Muscle of leg (tissue), 11 donors: ENCODE measurements around the gene PCSK6. TPM values are rescaled to one million over a fixed set of nuclear protein-coding genes. Genes with fewer than 3 reads are reported as not detected.

Source experiments
- DNase-seq: peaks from one replicate; pipeline ENCODE4 v3.0.0; 2013
- H3K27ac ChIP-seq: one replicate; pipeline ENCODE4 v1.5.1; 2013; ENCODE audit warnings: mild to moderate bottlenecking, low read length, control low read depth
- H3K27me3 ChIP-seq: one replicate; pipeline ENCODE4 v1.6.1; 2013; ENCODE audit warnings: low read length; ENCODE audit not compliant: control insufficient read depth, insufficient read depth
- H3K36me3 ChIP-seq: one replicate; pipeline ENCODE4 v1.6.1; 2013; ENCODE audit warnings: low read length; ENCODE audit not compliant: control insufficient read depth, insufficient read depth
- H3K4me1 ChIP-seq: one replicate; pipeline ENCODE4 v1.6.1; 2013; ENCODE audit warnings: low read length; ENCODE audit not compliant: control insufficient read depth, insufficient read depth
- H3K4me3 ChIP-seq: one replicate; pipeline ENCODE4 v1.5.1; 2013; ENCODE audit warnings: low read length, control low read depth
- H3K9me3 ChIP-seq: replicated peaks from 2 replicates; pipeline ENCODE4 v1.6.1; 2013; ENCODE audit warnings: low read depth, low read length; ENCODE audit not compliant: control insufficient read depth
- WGBS: methylation state at CpG from one replicate; pipeline ENCODE4 v1.1.5; 2013; ENCODE audit warnings: missing lambda C conversion rate; ENCODE audit not compliant: insufficient coverage; 5-methylcytosine and 5-hydroxymethylcytosine counted together
- polyA plus RNA-seq, 8 donors: library from polyadenylated mRNA; unstranded; fragments of 120-200 nt; gene quantifications; one replicate each; pipeline versions ENCODE4 v1.2.1 to v1.2.3, GENCODE V29; 2013; ENCODE audit warnings: inconsistent platforms in 1 of 8, low replicate concordance in 1 of 8; ENCODE audit not compliant: insufficient read length in 8 of 8, insufficient read depth in 1 of 8
- total RNA-seq: library from RNA; stranded (reverse); fragments of 120-200 nt; gene quantifications from one replicate; pipeline ENCODE4 v1.2.4, GENCODE V29; 2013

PCSK6 gene
- total and polyA plus RNA-seq, 9 donors: 6.2 to 14.1 (median 9.5) TPM

DNA sequence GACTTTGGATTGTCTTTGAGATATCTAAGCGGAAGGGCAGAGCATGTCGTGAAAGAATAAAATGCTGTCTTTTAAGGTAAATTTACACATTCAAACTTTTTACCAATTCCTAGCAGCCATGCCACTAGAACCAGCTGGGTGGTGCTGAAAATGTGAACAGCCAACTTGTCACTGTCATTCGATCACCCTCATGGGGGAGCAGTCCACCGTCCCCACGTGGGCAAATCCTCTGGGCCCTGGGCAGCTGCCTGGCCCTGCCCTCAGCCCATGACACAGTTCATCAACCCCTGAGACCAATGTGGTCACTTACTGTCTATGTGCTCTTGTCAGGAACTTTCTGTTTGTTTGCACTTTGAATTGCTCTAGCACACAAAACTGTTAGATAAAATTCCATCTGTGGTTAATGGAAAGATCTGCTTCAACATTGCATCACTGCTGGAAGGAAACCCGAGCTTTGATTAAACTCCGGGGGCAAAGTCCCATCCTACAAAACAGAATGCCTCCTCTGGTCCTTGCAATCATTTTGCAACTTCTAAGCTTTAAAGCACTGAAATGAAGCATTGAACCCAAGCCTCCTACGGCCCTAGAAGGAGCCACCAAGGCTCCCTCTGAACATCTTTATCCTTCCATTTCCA is 50.1 kb downstream of the PCSK6 start:
- H3K27ac ChIP-seq: peak overlapping the region; percentile 33
- peak; percentile 80 for DNase-seq

DNA sequence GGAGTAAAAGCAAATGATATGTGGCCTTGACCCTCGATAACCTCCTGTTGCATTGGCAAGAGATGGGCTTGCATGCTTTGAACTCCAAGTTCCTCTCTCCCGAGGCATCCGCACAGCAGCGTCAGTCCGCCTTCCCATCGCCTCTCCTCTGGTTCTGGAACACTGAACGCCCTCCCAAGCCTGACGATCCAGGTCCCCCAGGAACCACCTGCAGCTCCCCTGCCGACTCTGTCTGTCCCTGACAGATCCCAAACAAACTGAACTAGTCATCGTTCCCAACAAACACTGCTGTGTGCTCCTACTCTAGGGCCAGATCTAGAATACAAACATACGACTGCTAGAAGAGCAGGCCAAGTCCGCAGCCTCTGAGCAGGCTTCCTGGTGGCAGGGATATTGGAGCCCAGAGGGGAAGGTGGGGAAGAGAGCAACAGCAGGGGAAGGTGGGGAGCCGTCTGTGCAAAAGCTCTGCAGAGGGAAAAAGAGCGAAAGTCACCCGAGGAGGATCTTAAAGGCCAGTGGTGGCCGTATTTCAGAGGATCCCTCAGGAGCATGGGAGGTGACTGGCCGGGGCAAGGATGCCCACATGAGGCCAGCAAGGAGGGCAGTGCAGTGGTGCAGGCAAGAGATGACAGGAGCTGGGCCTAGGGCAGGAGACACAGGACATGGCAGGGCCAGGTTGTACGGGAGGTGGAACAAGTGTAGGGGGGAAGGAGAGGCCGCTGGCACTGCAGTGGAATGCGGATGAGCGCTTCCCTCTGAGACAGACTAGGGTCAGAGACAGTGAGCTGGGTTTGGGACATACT is 50.8 kb downstream of the PCSK6 start:
- WGBS: 65% methylated on average over 19 of the region's 21 CpGs

More for the DNA sequence above, 50.1 kb downstream of the PCSK6 start:
- Histone ChIP-seq H3K27me3 (peaks cover 10% of the 10 kb centered on the region), H3K36me3 (no peaks in the 10 kb centered on the region), H3K4me1 (peaks cover 23% of the 10 kb centered on the region), H3K9me3 (no peaks in the 10 kb centered on the region), H3K4me3 (no peak overlapping the region)
- WGBS: 27% methylated on average over 4 of the region's 8 CpGs

DNA sequence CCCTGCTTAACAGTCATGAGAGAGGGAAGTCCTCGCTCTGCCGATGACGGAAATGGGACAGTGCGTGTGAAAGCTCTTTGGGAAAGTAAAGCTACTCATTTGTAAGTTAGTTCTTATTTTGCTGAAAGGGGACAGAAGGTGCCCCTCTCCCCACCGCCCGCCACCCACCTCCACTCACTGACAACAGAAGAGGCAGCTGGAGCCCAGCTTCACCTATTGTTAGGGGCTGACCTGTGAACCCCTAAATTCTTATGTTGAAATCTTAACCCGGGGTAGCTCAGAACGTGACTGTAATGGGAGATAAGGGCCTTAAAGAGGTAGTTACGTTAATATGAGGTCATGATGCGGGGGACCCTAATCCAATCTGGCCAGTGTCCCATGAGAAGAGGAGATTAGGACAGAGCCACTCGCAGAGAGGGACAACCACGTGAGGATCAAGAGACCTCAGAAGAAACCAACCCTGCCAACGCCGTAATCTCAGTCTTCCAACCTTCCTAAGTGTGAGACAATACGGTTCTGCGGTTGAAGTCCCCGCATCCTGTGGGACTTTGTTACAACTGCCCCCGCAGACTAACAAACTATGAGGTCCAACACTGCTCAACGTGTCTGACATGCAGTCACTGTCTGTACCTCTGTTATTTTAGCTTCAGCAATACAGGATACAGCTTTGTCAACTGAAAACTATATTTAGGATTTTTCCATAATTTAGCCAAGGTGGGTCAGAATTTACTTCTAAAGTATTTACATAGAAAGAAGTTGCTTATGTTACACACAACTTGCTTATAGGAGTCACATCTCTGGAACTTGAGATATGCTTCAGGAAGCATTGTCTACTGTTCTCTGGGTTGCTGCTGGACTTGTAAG is 51.7 kb downstream of the PCSK6 start:
- WGBS: 91% methylated on average over 10 of the region's 19 CpGs
- H3K27ac ChIP-seq: no peak overlapping the region
- H3K9me3 ChIP-seq: no peaks in the 10 kb centered on the region
- no peaks in the 10 kb centered on the region for H3K36me3 ChIP-seq
- H3K27me3 ChIP-seq: peaks cover 10% of the 10 kb centered on the region
- peaks cover 23% of the 10 kb centered on the region for H3K4me1 ChIP-seq
- no peak overlapping the region for H3K4me3 ChIP-seq
- no peak for DNase-seq

More for the DNA sequence above, 50.8 kb downstream of the PCSK6 start:
- H3K4me3 ChIP-seq: no peak overlapping the region
- no peak for DNase-seq
- H3K27me3 ChIP-seq: peaks cover 10% of the 10 kb centered on the region
- H3K4me1 ChIP-seq: peaks cover 23% of the 10 kb centered on the region
- no peaks in the 10 kb centered on the region for H3K36me3 ChIP-seq
- no peaks in the 10 kb centered on the region for H3K9me3 ChIP-seq
- H3K27ac ChIP-seq: no peak overlapping the region

DNA sequence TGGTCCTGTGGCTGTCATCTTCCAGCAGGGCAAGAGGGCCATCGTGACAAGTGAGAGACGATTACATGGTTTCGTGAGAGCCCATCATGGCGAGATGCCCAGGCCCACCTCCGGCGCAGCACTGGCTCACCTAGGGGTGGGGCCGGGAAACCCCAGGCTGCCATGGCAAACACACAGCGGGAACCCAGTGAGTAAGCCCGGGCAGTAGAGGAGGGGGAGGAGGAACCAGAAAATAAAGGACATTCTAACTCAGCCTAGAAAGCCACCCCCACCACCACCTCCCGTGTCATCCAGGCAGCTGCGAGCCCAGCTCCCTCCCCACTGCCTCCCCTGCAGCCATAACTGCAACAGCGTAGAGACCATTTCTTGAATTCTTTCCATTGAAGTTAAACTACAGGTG is 52.3 kb downstream of the PCSK6 start:
- no peak overlapping the region for H3K4me3 ChIP-seq
- no peak overlapping the region for H3K27ac ChIP-seq
- H3K27me3 ChIP-seq: peaks cover 10% of the 10 kb centered on the region
- no peaks in the 10 kb centered on the region for H3K36me3 ChIP-seq
- DNase-seq: no peak
- H3K4me1 ChIP-seq: peaks cover 23% of the 10 kb centered on the region
- WGBS: 93% methylated on average over 8 of the region's 12 CpGs
- H3K9me3 ChIP-seq: no peaks in the 10 kb centered on the region

DNA sequence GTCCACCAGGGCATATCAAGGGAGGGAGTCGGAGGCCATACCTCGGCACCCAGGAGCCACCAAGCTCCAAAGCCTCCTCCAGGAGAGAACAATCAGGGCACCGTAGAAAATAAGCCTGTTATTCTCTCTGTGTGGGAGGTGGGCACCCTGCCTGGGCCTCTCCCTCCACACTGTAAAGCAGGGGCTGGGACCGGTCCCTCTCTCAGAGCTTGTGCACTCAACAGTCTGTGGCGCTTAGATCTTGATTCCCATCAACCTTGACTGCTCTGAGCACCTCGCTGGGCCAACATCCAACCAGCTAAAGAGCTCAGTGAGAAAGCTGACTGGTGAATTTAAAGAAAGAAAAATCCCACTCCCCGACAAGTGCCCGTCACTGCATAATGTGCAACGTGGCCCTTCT is 53.0 kb downstream of the PCSK6 start:
- Histone ChIP-seq H3K27ac (no peak overlapping the region), H3K36me3 (no peaks in the 10 kb centered on the region), H3K27me3 (peaks cover 11% of the 10 kb centered on the region), H3K4me3 (no peak overlapping the region), H3K9me3 (no peaks in the 10 kb centered on the region), H3K4me1 (peaks cover 23% of the 10 kb centered on the region)
- WGBS: 89% methylated on average over 4 of the region's 9 CpGs
- no peak for DNase-seq

DNA sequence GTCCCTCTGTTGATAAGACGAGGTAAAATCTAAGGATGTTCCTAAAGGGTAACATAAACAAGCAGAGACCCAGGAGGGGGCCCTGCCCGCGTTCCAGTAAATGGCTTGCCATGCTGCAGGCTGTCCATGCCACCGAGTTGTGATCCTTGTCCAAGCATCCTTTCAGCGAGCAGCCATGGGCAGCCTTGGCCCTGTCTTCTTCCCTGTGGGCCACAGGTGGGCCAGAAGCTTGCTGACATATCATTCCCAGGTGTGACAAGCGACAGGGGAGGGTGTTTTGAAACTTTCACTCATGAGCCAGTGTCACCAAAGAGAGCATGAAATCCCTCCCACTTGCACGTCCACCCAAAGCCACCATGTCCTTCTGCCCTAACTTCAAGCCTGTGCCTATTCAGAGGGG is 53.7 kb downstream of the PCSK6 start:
- Histone ChIP-seq H3K36me3 (no peaks in the 10 kb centered on the region), H3K9me3 (no peaks in the 10 kb centered on the region), H3K27ac (no peak overlapping the region), H3K4me3 (no peak overlapping the region), H3K4me1 (peaks cover 20% of the 10 kb centered on the region), H3K27me3 (peaks cover 13% of the 10 kb centered on the region)
- DNase-seq: no peak
- WGBS: 92% methylated on average over 5 of the region's 7 CpGs

DNA sequence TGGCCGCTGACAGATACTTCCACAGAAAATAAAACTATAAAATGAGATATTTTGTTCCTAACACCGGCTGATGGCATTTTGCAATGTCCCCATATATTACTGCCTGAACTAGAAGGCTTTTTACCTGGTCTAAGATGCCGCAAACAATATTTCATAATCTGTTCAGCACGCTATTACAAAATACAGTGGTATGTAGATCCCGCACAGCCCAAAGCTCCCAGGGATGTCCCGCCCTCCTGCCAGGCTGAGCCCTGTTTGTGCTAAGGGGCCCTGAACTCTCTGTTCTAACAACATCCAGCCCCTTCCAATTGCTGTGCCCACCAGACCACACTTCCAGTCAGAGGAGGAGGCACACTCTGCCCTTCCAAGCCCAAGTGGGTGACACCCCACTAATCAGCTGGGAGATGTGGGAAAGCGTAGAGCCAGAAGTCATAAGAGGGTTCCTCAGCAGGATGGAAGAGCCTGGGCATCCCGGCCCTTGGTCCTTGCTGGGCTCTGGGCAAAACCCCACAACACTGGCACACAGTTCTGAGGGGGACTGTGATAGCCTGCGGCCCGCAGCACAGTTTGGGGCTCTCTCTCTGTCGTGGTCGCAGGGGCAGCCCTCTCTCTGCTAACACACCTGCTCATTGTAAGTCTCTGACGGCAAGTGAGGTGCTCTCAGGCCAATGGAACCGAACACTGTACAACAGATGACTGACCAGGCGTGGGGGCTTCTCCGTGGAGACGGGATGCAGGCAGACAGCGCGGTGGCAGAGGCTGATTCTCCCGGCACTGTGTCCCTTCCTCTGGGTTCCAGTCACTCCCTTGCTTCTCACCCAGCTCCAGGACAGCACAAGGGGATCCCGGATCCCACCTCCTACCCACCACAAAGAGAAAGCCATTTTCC is 55.2 kb downstream of the PCSK6 start:
- Histone ChIP-seq H3K9me3 (no peaks in the 10 kb centered on the region), H3K4me3 (no peak overlapping the region), H3K27ac (no peak overlapping the region), H3K36me3 (no peaks in the 10 kb centered on the region), H3K4me1 (peaks cover 14% of the 10 kb centered on the region), H3K27me3 (peaks cover 13% of the 10 kb centered on the region)
- WGBS: 89% methylated on average over 18 of the region's 21 CpGs
- no peak for DNase-seq

DNA sequence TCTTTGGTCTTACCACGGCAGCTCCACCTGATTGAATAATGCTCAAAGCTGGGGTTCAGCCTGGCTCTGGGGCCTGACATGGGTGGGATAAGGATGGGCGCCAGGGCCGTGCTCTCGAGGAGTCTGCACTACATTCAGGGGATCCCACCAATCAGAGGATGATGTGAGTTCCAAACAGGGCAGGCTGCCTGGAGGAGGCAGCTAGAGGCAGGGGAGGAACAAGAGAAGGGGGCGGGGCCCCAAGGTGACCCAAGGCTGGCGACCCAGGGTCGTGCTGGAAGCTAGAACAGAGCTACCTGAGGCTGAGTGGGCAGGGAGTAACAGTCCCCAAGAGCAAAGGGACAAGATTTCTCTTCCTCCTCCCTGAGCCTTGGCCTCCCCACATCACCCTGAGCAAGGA is 56.1 kb downstream of the PCSK6 start:
- 83% methylated on average over 4 of the region's 7 CpGs for WGBS
- Histone ChIP-seq H3K4me3 (no peak overlapping the region), H3K4me1 (peaks cover 5% of the 10 kb centered on the region), H3K27me3 (peaks cover 13% of the 10 kb centered on the region), H3K36me3 (no peaks in the 10 kb centered on the region), H3K9me3 (no peaks in the 10 kb centered on the region), H3K27ac (no peak overlapping the region)
- DNase-seq: no peak

DNA sequence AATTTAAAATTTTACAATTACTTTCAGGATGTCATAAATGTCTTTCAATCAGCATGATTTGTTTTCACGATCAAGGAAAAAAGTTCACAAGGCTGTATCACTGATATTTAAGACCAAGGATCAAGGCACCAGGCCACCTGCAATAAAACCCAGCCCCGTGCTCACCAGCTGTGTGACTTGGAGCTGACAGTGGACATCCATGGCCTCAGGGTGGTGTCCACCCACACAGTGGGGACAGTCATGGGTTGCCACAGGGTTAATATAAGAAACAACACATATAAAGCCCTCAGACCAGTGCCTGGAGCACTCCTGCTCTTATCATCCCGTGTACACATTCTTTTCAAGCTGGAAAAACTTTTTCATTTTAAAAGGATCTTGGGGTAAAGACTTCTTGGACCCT is 56.5 kb downstream of the PCSK6 start:
- 71% methylated on average over 1 of the region's 3 CpGs for WGBS
- Histone ChIP-seq H3K27ac (no peak overlapping the region), H3K4me1 (peaks cover 5% of the 10 kb centered on the region), H3K4me3 (no peak overlapping the region), H3K9me3 (no peaks in the 10 kb centered on the region), H3K27me3 (peaks cover 13% of the 10 kb centered on the region), H3K36me3 (no peaks in the 10 kb centered on the region)
- DNase-seq: no peak
